HCEC 1CT (cell line): ENCODE data around the gene ALKBH5.

ENCODE experiments used
- DNase-seq: peaks from one replicate; pipeline ENCODE4 v3.0.0-alpha.2; 2017

ALKBH5 gene

DNA sequence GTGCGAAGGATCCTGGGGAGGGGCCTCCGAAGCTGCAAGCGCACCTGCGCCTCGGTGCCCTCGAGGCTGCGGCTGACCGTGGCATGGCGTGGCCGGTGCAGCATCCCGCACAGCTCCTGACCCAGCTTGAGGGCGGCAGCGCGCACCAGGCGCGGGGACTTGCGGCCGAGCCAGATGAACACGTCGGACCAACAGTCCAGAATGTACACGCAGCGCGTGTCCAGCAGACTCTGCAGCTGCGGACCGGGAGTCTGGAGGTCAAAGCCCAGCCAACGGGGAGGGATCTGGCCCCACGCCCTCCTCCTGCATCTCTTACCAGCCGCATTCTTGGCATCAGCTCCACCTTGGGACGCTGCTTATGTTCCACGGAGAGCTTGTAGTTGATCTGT is 64.0 kb downstream of the ALKBH5 start:
- DNase-seq = no peak

- peak; percentile 49 for DNase-seq
These were observed 64.7 kb downstream of the ALKBH5 start for GRCh38 chr17:18248300-18248731.

- DNase-seq = no peak
These were observed 65.2 kb downstream of the ALKBH5 start for GRCh38 chr17:18248811-18249210.

GRCh38 chr17:18250259-18250658 is 66.6 kb downstream of the ALKBH5 start:
- no peak for DNase-seq

DNA sequence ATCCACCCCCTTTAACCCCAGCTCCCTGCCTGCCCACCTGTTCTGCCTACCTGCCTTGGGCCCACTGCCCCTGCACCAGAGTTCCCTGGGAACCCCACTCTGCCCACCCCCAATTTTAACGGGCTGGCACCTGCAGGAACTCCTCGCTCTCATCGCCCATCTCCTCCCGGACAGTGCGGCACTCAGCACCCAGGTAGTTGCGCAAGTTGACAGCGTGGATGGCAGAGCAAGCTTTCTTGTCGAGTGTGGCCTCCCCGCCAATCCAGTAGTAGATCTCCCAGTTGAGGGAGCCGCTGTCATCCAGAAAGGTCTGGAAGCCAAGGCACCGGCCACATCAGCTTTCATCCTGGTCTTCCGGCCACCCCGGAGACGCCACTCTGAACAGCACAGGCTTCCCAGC is 67.1 kb downstream of the ALKBH5 start:
- DNase-seq = no peak

- no peak for DNase-seq
These were observed 67.6 kb downstream of the ALKBH5 start for GRCh38 chr17:18251204-18251603.

DNA sequence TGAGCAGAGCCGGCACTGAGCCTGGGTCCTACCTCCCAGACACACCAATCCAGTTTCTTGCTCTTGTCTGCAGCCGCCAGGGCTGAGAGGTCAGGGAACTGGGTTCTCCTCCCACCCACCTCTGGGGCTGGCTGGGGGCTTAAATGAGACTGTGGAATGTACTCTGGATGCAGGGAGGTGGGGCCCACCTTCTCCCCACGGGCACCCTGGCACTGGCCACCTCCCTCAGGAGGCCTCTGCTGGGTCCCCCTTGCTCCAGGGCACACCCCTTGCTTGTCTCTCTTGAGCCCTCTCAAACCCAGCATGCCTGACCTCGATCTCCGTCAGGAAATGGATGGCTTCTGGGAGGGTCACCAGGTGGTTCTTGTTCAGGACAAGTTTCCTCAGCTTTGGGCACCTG is 68.5 kb downstream of the ALKBH5 start:
- no peak for DNase-seq

DNA sequence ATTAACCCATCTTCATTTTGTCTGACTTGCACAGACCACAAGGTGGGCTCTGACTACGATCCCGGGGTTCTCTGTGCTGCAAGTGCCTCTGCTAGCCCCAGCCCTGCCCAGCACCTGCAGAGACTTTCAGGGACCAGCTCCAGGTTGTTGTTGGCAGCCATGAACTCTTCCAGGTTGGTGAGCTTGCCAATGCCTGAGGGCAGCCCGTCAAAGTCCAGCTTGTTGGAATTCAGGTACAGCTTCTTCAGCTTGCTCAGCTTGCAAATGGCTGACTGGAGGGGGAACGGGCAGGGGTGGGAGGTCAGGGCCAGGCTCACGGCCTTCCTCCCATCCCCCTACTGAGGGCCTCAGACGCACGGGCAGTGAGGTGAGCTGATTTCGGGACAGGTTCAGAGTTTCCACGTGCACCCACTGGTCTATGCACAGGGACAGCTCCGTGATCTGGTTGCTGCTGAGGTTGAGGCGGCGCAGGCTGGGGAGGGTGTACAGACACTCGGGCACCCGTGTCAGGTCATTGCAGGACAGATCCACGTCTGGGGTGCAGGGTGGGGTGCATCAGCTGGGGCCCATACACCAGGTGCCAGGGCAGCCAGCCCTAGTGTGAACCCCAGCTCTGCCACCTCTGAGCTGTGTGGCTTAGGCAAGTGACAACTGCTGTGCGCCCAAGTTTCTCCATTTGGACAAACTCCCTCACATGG is 69.7 kb downstream of the ALKBH5 start:
- no peak for DNase-seq

DNA sequence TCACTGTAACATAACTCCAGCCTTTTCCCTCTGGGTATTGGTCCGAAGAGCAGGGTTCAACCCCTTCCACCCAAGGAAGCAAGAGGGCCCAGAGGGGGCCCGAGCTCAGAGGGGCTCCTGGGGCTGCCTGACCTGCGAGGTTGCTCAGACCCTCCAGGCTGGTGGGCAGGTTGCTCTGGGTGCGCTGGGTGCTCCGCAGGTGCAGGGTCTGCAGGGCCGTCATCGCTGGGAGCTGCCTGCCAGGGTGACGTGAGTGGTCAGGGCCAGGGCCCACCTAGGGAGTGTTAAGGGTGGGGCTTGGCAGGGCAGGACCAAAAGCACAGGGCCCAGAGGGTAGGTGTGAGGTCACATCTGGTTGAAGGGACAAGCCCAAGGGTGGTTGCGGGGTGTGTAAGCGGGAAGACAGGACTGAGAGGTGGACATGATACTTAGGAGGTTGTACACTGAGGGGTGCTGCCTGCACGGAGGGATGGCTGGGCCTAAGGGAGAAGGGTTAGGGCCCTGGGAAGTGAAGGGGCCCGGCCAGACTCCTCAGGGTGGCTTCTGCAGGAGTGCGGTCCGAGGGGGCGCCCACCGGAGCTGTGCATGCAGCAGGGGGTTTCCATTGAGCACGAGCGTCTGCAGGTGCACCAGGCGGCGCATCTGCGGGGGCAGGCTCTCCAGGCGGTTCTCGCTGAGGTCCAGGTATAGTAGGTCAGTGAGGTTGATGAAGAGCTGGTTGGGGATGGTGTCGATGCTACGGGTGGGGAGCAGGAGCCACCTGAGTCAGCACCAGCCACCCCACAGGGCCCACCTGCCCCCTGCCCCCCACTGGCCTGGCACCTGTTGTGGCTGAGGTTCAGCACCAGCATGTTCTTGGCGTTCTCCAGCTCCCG is 70.6 kb downstream of the ALKBH5 start:
- DNase-seq = no peak

- DNase-seq = no peak
These were observed 71.4 kb downstream of the ALKBH5 start for GRCh38 chr17:18254888-18255649.

GRCh38 chr17:18256351-18256750 is 72.7 kb downstream of the ALKBH5 start:
- DNase-seq = no peak

DNA sequence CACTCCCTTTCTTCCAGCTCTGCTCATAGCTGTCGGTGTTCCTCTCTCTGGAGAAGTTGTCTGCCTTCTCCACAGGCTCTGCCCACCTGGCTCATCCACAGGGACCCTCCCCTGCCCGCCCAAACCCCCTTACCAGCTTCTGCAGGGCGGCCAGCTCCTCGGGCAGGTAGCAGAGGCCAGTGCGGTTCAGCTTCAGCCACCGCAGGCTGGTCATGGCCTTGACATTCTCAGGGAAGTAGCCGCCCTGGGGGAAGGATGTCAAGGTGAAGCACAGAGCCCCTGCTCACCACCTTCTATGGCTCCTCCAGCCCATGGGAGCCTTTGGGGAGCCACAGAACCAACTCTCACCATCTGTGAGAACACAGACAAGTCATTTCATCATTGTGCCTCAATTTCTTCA is 73.1 kb downstream of the ALKBH5 start:
- no peak for DNase-seq

GRCh38 chr17:18257268-18257981 is 73.8 kb downstream of the ALKBH5 start:
- DNase-seq = no peak

GRCh38 chr17:18257982-18258355 is 74.3 kb downstream of the ALKBH5 start:
- DNase-seq = peak; percentile 85

DNA sequence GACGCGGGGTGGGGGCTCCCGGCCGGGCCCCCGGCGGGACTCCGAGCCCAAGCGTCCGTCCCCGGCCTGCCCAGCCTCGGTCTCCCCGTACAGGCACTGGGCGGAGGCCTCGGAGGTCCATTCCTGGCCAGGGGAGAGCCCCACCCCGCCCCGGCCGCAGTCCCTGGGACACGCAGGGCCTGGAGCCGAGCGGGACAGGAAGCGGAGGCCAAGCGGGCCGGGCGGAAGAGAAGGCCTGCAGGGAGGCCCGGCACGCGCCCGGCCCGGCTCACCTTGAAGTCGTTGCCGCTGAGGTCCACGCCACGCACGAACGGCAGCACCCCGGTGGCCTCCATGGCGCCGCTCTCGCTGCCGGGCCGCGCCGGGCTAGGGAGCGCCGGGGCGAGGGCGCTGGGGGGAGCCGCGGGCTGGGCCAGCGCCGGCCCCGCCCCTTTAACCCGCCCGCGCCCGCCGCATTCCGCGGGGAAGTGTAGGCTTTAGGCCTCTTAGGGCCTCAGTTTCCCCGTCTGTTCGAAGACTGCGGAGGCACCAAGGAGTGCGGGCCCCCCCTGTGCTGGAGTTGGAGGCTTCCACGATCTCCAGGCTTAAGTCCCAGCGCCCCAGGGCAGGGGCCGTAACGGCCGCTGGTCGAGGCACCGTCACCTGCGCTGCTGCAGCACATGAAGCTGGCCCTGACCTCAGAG is 74.9 kb downstream of the ALKBH5 start, which contains the start of gene FLII:
Gene FLII, minus strand, starts transcription at position 383 of the 683 bp plus-strand sequence. Its CDS starts 48 bp downstream, at position 335.
- DNase-seq = peak; percentile 43
